ENCODE measurements around the gene COLEC12. TPM values are rescaled to one million over a fixed set of nuclear protein-coding genes. Genes with fewer than 3 reads are reported as not detected.

COLEC12 gene
- total RNA-seq, 1 donor from 2014 or later = 11.6 TPM

DNA sequence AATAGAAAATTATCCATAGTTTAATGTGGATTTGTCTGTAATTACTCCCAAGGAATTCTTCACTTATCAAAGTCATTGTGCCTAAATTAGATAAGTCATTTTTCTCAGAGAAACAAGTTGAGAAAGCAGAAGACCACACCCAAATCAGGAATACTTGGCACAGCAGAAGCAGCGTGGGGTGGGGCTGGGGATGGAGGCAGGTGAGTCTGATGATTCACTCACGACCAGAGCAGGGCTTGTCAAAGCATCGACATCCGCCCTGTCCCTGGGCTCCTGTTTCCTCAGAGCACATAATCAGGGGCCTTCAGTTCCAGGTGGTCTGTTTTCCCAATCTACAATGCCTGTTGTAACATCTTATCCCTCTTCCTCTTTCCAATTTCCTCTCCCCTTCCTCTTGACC lies 31.5 kb upstream of the COLEC12 start:
- Mint-ChIP-seq H3K27me3 (ENCODE audit: low read depth, unreplicated experiment) (peaks cover 7% of the 10 kb centered on the region), H3K4me3 (ENCODE audit: unreplicated experiment) (no peak overlapping the region), H3K4me1 (ENCODE audit: low read depth, unreplicated experiment) (peaks cover 3% of the 10 kb centered on the region), H3K27ac (ENCODE audit: unreplicated experiment) (no peak overlapping the region), H3K9me3 (ENCODE audit: unreplicated experiment) (no peaks in the 10 kb centered on the region), H3K36me3 (ENCODE audit: low read depth, unreplicated experiment) (no peaks in the 10 kb centered on the region)
- no peaks in the 10 kb centered on the region for H3K27me3 ChIP-seq (ENCODE audit: insufficient read depth, low read length)
- no peak overlapping the region for H3K4me2 ChIP-seq (ENCODE audit: low read length)
- no peaks in the 10 kb centered on the region for H3K36me3 ChIP-seq (ENCODE audit: insufficient read depth, low read length)
- H4K20me1 ChIP-seq (ENCODE audit: insufficient read depth, low read length) = no peaks in the 10 kb centered on the region
- H3K9me3 ChIP-seq (ENCODE audit: insufficient read depth, low read depth, low read length) = no peaks in the 10 kb centered on the region
- FAIRE-seq = no peak
- no peaks in the 10 kb centered on the region for H3K79me2 ChIP-seq (ENCODE audit: insufficient read depth, low read length)
- DNase-seq (ENCODE audit: low read depth) = no peak
- no peak overlapping the region for H3K27ac ChIP-seq (ENCODE audit: low read depth, low read length)
- H3K4me1 ChIP-seq (ENCODE audit: insufficient read depth, low read length) = peaks cover 2% of the 10 kb centered on the region
- no peak overlapping the region for H3K9ac ChIP-seq (ENCODE audit: low read length)
- H2AFZ ChIP-seq (ENCODE audit: low read depth, low read length) = no peak overlapping the region
- no peak overlapping the region for H3K4me3 ChIP-seq (ENCODE audit: insufficient read depth, low read depth, low read length)
- no peak for TF ChIP-seq EZH2 (IDR thresholded peaks at IDR 0.05; ENCODE audit: insufficient read depth, low read length)
- TF ChIP-seq, protein P1, sequence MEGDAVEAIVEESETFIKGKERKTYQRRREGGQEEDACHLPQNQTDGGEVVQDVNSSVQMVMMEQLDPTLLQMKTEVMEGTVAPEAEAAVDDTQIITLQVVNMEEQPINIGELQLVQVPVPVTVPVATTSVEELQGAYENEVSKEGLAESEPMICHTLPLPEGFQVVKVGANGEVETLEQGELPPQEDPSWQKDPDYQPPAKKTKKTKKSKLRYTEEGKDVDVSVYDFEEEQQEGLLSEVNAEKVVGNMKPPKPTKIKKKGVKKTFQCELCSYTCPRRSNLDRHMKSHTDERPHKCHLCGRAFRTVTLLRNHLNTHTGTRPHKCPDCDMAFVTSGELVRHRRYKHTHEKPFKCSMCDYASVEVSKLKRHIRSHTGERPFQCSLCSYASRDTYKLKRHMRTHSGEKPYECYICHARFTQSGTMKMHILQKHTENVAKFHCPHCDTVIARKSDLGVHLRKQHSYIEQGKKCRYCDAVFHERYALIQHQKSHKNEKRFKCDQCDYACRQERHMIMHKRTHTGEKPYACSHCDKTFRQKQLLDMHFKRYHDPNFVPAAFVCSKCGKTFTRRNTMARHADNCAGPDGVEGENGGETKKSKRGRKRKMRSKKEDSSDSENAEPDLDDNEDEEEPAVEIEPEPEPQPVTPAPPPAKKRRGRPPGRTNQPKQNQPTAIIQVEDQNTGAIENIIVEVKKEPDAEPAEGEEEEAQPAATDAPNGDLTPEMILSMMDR (IDR thresholded peaks at IDR 0.05; ENCODE audit: insufficient read depth, low read depth, low read length) = no peak

DNA sequence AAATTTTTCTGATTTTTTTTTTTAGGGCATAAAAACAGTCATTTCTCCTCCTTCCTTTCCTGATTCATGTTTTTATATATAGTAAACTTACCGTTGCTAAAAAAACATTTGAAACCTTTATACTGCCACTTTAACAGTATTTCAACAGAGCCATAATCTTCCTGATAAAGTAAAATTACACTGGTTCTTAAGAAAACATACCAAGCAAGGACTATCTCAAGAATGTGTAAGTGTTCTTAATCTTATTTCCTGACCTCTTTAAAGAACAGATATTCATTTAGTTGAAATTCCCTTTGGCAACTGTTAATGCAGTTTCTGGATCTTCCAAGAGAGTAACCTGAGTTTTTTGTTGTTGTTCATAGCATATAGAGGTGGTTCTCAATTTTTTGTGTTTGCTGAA lies 26.6 kb upstream of the COLEC12 start:
- Histone ChIP-seq H3K4me1 (ENCODE audit: insufficient read depth, low read length) (peaks cover 13% of the 10 kb centered on the region), H3K79me2 (ENCODE audit: insufficient read depth, low read length) (no peaks in the 10 kb centered on the region), H3K9me3 (ENCODE audit: insufficient read depth, low read depth, low read length) (no peaks in the 10 kb centered on the region), H3K27ac (ENCODE audit: low read depth, low read length) (no peak overlapping the region), H3K36me3 (ENCODE audit: insufficient read depth, low read length) (no peaks in the 10 kb centered on the region), H3K27me3 (ENCODE audit: insufficient read depth, low read length) (no peaks in the 10 kb centered on the region), H3K4me3 (ENCODE audit: insufficient read depth, low read depth, low read length) (no peak overlapping the region), H3K9ac (ENCODE audit: low read length) (no peak overlapping the region), H3K4me2 (ENCODE audit: low read length) (peak overlapping the region; percentile 24), H4K20me1 (ENCODE audit: insufficient read depth, low read length) (no peaks in the 10 kb centered on the region), H2AFZ (ENCODE audit: low read depth, low read length) (no peak overlapping the region)
- peaks cover 5% of the 10 kb centered on the region for H3K4me1 Mint-ChIP-seq (ENCODE audit: low read depth, unreplicated experiment)
- DNase-seq (ENCODE audit: low read depth) (peak; percentile 50), FAIRE-seq (no peak)
- no peak overlapping the region for H3K4me3 Mint-ChIP-seq (ENCODE audit: unreplicated experiment)
- no peaks in the 10 kb centered on the region for H3K36me3 Mint-ChIP-seq (ENCODE audit: low read depth, unreplicated experiment)
- no peaks in the 10 kb centered on the region for H3K9me3 Mint-ChIP-seq (ENCODE audit: unreplicated experiment)
- no peak for TF ChIP-seq EZH2 (IDR thresholded peaks at IDR 0.05; ENCODE audit: insufficient read depth, low read length)
- TF ChIP-seq, protein P1 (IDR thresholded peaks at IDR 0.05; ENCODE audit: insufficient read depth, low read depth, low read length) = no peak
- no peak overlapping the region for H3K27ac Mint-ChIP-seq (ENCODE audit: unreplicated experiment)
- H3K27me3 Mint-ChIP-seq (ENCODE audit: low read depth, unreplicated experiment) = peaks cover 5% of the 10 kb centered on the region

DNA sequence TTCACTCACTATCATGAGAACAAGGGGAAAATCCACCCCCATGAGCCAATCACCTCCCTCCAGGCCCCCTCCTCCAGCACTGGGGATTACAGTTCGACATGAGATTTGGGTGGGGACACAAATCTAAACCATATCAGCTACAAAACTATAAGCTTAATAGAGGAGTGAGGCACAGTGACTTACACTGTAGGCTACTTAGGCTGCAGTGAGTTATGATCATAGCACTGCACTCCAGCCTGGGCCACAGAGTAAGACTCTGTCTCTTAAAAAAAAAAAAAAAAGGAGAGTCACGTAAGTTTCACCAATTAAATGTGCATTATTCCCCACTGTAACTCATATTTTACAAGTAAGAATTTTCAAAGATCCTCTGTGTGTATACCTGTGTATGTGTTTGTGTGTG lies 26.2 kb upstream of the COLEC12 start:
- H4K20me1 ChIP-seq (ENCODE audit: insufficient read depth, low read length) = no peaks in the 10 kb centered on the region
- Mint-ChIP-seq H3K27me3 (ENCODE audit: low read depth, unreplicated experiment) (peaks cover 3% of the 10 kb centered on the region), H3K36me3 (ENCODE audit: low read depth, unreplicated experiment) (no peaks in the 10 kb centered on the region), H3K4me1 (ENCODE audit: low read depth, unreplicated experiment) (peaks cover 5% of the 10 kb centered on the region), H3K4me3 (ENCODE audit: unreplicated experiment) (no peak overlapping the region), H3K9me3 (ENCODE audit: unreplicated experiment) (no peaks in the 10 kb centered on the region), H3K27ac (ENCODE audit: unreplicated experiment) (no peak overlapping the region)
- DNase-seq (ENCODE audit: low read depth) (no peak), FAIRE-seq (no peak)
- H3K4me1 ChIP-seq (ENCODE audit: insufficient read depth, low read length) = peaks cover 13% of the 10 kb centered on the region
- H3K27me3 ChIP-seq (ENCODE audit: insufficient read depth, low read length) = no peaks in the 10 kb centered on the region
- H3K36me3 ChIP-seq (ENCODE audit: insufficient read depth, low read length) = no peaks in the 10 kb centered on the region
- no peak for TF ChIP-seq EZH2 (IDR thresholded peaks at IDR 0.05; ENCODE audit: insufficient read depth, low read length)
- TF ChIP-seq, protein P1 (IDR thresholded peaks at IDR 0.05; ENCODE audit: insufficient read depth, low read depth, low read length) = no peak
- no peak overlapping the region for H3K4me2 ChIP-seq (ENCODE audit: low read length)
- H3K4me3 ChIP-seq (ENCODE audit: insufficient read depth, low read depth, low read length) = no peak overlapping the region
- no peaks in the 10 kb centered on the region for H3K79me2 ChIP-seq (ENCODE audit: insufficient read depth, low read length)
- no peak overlapping the region for H2AFZ ChIP-seq (ENCODE audit: low read depth, low read length)
- H3K9ac ChIP-seq (ENCODE audit: low read length) = no peak overlapping the region
- no peaks in the 10 kb centered on the region for H3K9me3 ChIP-seq (ENCODE audit: insufficient read depth, low read depth, low read length)
- H3K27ac ChIP-seq (ENCODE audit: low read depth, low read length) = no peak overlapping the region
